GM18867 (cell line): ENCODE data around the gene GNG11.

Experiments
- ATAC-seq: cut with Tn5 transposase; IDR thresholded peaks from one replicate; pipeline ENCODE4 v1.9.1; 2021; ENCODE audit warnings: mild to moderate bottlenecking, moderate library complexity; ENCODE audit not compliant: unreplicated experiment

Gene GNG11

GRCh38 chr7:93921607-93922566 is at the start of gene GNG11:
Gene GNG11 (plus strand): TSS chr7:93921735. CDS start chr7:93922138, 403 bp downstream.
- peak; percentile 92 for ATAC-seq

DNA sequence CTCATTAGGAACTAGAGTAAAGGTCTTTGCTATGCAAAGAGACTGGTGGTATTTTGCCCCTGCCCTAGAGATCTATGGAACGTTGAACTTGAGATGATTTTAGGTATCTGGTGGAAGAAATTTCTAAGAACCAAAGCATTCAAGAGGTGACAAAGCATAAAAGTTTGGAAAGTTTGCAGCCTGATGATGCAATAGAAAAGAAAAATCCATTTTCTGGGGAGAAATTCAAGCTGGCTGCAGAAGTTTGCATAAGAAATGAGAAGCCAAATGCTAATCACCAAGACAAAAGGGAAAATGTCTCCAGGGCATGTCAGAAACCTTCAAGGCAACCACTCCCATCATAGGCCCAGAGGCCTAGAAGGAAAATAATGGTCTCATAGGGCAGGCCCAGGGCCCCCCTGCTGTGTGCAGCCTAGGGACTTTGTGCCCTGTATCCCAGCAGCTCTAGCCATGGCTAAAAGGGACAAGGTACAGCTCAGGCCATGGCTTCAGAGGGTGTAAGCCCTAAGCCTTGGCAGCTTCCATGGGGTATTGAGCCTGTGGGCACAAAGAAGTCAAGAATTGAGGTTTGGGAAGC is 47.4 kb upstream of the GNG11 start:
- no peak for ATAC-seq

DNA sequence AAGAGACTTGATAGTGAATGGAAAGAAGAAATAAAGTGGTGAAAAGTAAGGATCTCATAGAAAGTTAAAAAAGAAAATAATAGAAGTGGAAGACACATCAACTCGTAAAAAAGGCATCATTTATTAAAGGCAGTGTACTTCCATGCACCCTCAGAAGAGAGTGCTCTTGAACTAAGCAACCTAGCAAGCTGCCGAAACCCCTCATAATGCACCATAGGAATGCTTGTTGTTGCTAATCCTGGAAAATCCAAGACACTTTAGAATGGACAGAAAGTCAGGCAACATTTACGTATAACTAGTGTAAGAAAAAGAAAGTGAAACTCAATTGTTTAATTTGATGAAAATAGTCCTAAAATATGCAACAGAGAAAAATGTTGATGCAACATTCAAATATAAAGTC is 43.8 kb upstream of the GNG11 start:
- no peak for ATAC-seq

GRCh38 chr7:93879356-93879755 is 42.2 kb upstream of the GNG11 start:
- ATAC-seq = no peak

- ATAC-seq = no peak
Measured at GRCh38 chr7:93882468-93882867, 39.1 kb upstream of the GNG11 start.

DNA sequence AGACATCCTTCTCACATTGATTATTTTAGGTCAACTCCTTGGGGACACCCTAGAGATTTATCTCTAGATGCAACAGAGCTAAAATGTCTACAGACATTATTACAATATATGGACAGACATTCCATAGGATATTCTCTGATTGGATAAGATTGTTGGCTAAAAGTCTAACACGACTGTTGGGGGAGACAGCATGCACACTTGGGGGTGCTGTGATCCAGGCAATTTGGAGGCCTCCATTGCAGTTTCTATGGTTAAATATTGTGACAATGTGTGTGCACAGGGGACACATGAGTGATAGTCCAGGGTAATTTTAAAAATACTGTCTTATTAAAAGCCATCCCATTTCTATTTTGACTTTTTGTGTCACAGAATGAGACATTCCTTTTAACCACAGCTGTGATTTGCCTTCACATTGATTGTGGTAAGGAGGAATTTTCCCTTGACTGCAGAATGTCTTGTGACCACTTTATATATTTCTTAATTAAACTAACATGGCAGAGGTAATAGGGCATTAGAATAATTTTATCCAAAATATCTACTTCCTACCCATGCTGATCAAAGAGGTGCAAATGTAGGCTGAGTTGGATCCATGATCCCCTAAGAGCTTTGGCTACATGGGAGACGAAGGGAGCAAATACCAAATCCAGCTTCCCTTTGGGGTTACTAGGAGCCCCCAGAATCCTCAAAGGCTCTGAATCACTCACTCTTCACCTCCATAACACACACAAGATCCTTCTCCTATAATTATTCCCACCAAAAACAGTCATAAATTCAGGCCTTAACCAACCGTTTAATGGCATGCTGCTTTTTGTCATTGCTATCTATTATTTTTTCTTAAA is 38.2 kb upstream of the GNG11 start:
- ATAC-seq = peak; percentile 40

- ATAC-seq = no peak
Measured at GRCh38 chr7:93883917-93884345, 37.6 kb upstream of the GNG11 start.

DNA sequence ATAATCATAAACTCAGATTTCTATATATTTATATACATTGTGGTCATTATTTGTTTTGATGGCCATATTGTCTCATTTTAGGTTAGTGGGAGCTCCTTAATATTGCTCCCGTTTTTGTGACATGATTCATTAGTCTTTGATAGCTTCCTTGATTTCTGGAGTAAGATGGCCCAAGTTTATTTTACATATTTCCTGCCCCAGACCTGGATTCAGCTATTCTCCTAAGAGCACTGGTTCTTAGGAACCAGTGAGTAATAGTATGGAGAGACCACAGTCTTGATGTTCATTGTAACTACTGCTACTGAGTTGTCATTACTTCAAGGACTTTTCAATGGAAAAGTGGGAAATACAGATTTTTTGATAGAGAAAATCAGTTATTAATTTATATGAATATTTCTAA is 37.0 kb upstream of the GNG11 start:
- no peak for ATAC-seq

DNA sequence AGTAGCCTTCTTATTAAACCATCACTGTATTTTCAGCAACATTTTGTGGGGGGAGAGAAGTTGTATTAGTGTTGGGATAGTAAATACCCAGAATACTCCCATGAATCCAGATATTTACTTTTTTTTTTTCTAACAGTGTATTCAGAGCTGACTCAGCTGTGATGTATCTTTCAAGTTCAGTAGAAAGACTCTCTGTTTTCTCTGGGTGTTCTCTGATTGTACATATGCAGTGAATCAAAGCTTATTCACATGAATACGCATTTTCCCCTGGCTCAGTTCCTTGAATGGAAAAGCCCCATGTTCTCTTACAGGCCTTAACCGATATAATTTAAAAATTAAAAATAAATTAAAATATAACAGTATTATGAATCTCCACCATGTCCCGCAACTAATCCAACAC is 32.3 kb upstream of the GNG11 start:
- no peak for ATAC-seq

- ATAC-seq = peak; percentile 54
Measured at GRCh38 chr7:93890041-93890463, 31.5 kb upstream of the GNG11 start.

- peak; percentile 43 for ATAC-seq
Measured at GRCh38 chr7:93890464-93891068, 31.0 kb upstream of the GNG11 start, which contains the start of gene TFPI2. Gene TFPI2 (minus strand): TSS chr7:93890753. CDS start chr7:93890678, 75 bp downstream.

GRCh38 chr7:93894426-93894825 is 27.1 kb upstream of the GNG11 start:
- no peak for ATAC-seq

DNA sequence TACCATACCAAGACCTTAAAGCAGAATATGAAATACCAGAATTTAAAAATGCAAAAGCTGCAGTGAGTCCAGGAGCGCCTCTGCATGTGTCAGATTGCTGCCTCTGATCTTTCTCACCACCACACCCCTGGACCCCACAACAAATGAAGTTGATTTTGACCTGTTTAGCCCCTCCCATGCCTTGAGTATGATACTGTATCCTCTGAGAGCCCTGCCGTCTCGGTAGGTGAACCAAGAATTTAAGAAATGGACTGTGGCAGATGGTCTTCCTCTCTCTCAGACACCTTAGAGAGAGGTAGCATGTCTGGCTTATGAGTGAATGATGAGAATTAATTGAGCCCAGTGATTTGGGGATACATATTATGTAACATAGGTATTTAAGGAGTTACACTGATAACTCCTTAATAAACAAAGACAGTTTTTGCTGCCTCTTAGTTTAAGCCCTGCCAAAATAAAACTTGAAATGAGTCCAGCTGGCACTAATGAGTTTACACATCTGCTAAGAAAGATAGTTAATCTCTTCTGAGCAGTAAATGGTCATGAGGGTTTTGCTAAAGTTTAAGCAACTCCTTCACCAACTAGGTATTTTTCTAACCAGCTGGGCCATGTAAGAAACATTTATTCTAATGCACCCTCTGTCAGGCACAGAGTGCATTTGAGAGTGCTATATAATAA is 26.4 kb upstream of the GNG11 start:
- ATAC-seq = no peak

- no peak for ATAC-seq
Measured at GRCh38 chr7:93895859-93896600, 25.5 kb upstream of the GNG11 start.

GRCh38 chr7:93897680-93898079 is 23.9 kb upstream of the GNG11 start:
- no peak for ATAC-seq

DNA sequence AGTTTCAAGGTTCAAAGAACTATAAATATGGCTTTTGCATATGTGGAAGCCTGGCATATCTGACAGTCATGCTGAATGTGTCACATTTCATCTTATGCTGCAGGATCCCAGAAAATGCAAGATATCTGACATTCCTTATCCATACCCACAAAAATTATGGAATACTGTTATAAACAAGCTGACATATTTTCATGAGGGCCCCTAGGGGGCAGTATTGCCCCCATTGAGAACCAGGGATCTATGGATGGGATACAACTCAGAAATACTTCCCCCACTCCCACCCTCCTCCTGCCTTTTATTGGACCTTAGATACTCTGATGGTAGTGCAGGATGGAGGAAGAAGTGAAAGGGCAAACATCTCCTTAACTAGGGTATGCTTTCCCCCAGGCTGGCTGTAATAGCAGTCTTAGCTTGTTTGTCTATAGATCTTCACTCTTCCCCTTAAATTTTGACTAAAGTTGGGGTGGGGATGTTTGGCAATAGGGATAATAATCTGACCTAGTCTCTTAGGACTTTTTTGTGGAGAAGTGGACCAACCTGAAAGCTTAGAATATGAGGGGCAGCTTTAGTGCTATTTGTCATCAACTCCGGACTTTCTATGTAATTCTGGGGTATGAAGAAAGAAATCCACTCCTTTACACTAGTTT is 18.6 kb upstream of the GNG11 start:
- ATAC-seq = no peak

- ATAC-seq = no peak
Measured at GRCh38 chr7:93906267-93906666, 15.3 kb upstream of the GNG11 start, which contains the start of gene GNGT1. Gene GNGT1 (plus strand): TSS chr7:93906567. CDS start chr7:93906747, 180 bp downstream.

- ATAC-seq = no peak
Measured at GRCh38 chr7:93910076-93910994, 11.2 kb upstream of the GNG11 start.
